Activated CD4-positive, alpha-beta memory T cell treated with anti-CD3 and anti-CD28 coated beads for 36 hours (primary cell): ENCODE measurements around the gene CHDH. TPM values are rescaled to one million over a fixed set of nuclear protein-coding genes. Genes with fewer than 3 reads are reported as not detected.

Experiments
- CTCF ChIA-PET: fragments of 350-600 bp; sonication (Branson Sonifier 250); formaldehyde crosslinking; loops from one replicate; lab custom pipeline; 2021; ENCODE audit warnings: antibody characterized with exemption, inconsistent platforms; lab: Charles Lee
- POLR2A ChIA-PET: fragments of 350-600 bp; sonication (Branson Sonifier 250); formaldehyde crosslinking; loops from one replicate; lab custom pipeline; 2021; ENCODE audit warnings: antibody characterized with exemption; lab: Charles Lee
- DNase-seq: peaks from one replicate; pipeline ENCODE4 v3.0.0-alpha.2; 2020
- H3K27ac Mint-ChIP-seq: one replicate; pipeline ENCODE4 v1.8.0; 2021; ENCODE audit warnings: mixed read lengths
- H3K27me3 Mint-ChIP-seq: one replicate; pipeline ENCODE4 v1.8.0; 2021; ENCODE audit warnings: mixed read lengths
- H3K36me3 Mint-ChIP-seq: one replicate; pipeline ENCODE4 v1.8.0; 2021; ENCODE audit warnings: mixed read lengths
- H3K4me1 Mint-ChIP-seq: one replicate; pipeline ENCODE4 v1.8.0; 2021; ENCODE audit warnings: low read depth, mixed read lengths
- H3K4me3 Mint-ChIP-seq: one replicate; pipeline ENCODE4 v1.8.0; 2021; ENCODE audit warnings: mild to moderate bottlenecking, mixed read lengths
- H3K9me3 Mint-ChIP-seq: one replicate; pipeline ENCODE4 v1.8.0; 2021; ENCODE audit warnings: mixed read lengths
- intact Hi-C: fragments of 100-400 bp; cut with micrococcal nuclease; formaldehyde crosslinking; loops from one replicate; pipeline ENCODE4 v1.15.1; 2023
- total RNA-seq, 2 experiments: library from RNA; stranded (reverse); gene quantifications; one replicate each; pipeline ENCODE4 v1.2.3, GENCODE V29; 2021

Gene CHDH
- total RNA-seq, 2 experiments from 2014 or later: 0.41 to 0.59 TPM

DNA sequence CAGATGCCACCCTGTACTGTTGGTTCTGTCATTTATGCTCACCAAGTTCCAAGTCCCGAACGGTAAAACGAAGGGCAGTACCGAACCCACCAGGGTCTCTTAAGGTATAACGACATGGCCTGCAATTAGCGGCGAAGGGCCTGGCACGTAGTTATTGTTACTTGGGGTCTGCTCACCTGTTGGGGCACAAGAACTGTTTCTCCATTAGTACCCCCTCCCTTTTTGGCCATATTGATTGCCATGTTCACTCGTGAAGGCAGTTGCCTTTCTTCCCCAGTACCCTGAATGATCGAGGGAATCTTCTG is 584 bp upstream of the CHDH start:
- CTCF ChIA-PET: no interaction called here
- POLR2A ChIA-PET: no interaction called here

DNA sequence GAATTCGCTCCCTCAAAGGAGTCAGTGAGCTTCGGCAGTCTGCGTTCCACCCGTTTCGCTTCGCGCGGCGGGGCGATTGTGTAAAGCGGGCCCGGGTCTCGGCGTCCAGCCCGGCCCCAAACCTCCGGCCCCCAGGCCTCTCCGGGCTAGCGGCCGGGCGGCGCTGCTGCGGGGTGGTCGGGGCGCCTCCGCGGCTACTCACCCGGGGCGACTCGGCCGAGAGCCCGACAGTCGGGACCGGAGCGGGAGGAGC is 412 bp downstream of the CHDH start:
- Mint-ChIP-seq H3K27me3 (peaks cover 40% of the 10 kb centered on the region), H3K4me1 (peaks cover 2% of the 10 kb centered on the region), H3K9me3 (no peaks in the 10 kb centered on the region), H3K4me3 (peak overlapping the region; percentile 51), H3K36me3 (no peaks in the 10 kb centered on the region), H3K27ac (no peak overlapping the region)
- CTCF ChIA-PET: interaction anchor here (1.0 kb wide), 1 partner anchor 470 kb away, joined by 4 read pairs; no protein-coding TSS in a partner anchor
- intact Hi-C loops: no loop called here
- DNase-seq: no peak
- POLR2A ChIA-PET: no interaction called here

More for the DNA sequence above, 584 bp upstream of the CHDH start:
- Mint-ChIP-seq H3K4me1 (peaks cover 2% of the 10 kb centered on the region), H3K9me3 (no peaks in the 10 kb centered on the region), H3K27ac (no peak overlapping the region), H3K4me3 (peak overlapping the region; percentile 36), H3K36me3 (no peaks in the 10 kb centered on the region), H3K27me3 (peaks cover 40% of the 10 kb centered on the region)
- intact Hi-C loops: no loop called here
- DNase-seq: no peak

DNA sequence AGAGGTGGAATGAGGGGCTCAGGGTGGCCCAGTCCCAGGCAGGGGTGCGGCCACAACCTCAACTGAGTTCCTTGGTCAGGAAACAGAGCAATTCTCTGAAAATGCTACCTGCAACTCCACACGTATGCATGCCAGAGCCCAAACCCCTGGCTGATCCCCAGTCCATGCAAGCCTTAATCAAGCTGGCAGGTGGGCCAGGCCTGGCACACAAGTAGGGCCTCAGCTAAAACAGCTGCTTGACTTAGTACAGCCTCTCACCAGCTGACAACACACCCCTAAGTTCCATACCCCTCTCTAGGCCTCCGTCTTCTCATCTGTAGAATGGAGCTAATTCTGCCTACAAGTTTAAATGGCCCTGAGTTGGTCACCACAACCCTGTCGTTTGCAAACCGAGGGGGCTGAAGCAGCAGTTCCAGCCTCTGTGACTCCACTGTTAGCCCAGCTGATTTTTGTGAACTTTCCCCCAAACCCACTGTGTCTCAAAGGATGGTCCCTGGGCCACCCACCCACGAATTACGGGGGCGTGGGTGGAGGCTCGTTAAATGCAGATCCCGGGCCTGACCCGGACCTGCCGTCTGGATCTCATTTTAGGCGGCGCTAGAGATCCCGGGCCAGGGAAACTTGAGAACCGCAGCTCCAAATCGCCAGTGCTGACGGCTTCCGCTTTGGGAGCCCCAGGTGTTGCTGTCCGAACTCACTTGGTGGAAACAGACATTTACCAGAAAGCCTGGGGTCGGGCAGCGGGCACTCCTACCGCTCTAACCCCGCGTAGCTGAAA is 927 bp downstream of the CHDH start:
- CTCF ChIA-PET: interaction anchor here (1.0 kb wide), 1 partner anchor 470 kb away, joined by 4 read pairs; no protein-coding TSS in a partner anchor
- no peaks in the 10 kb centered on the region for H3K9me3 Mint-ChIP-seq
- POLR2A ChIA-PET: interaction anchor here (0.6 kb wide), 1 partner anchor 16 kb away, joined by 3 read pairs; no protein-coding TSS in a partner anchor
- no peak for DNase-seq
- H3K36me3 Mint-ChIP-seq: no peaks in the 10 kb centered on the region
- H3K27me3 Mint-ChIP-seq: peaks cover 40% of the 10 kb centered on the region
- peaks cover 2% of the 10 kb centered on the region for H3K4me1 Mint-ChIP-seq
- H3K4me3 Mint-ChIP-seq: peak overlapping the region; percentile 51
- intact Hi-C loops: no loop called here
- no peak overlapping the region for H3K27ac Mint-ChIP-seq

DNA sequence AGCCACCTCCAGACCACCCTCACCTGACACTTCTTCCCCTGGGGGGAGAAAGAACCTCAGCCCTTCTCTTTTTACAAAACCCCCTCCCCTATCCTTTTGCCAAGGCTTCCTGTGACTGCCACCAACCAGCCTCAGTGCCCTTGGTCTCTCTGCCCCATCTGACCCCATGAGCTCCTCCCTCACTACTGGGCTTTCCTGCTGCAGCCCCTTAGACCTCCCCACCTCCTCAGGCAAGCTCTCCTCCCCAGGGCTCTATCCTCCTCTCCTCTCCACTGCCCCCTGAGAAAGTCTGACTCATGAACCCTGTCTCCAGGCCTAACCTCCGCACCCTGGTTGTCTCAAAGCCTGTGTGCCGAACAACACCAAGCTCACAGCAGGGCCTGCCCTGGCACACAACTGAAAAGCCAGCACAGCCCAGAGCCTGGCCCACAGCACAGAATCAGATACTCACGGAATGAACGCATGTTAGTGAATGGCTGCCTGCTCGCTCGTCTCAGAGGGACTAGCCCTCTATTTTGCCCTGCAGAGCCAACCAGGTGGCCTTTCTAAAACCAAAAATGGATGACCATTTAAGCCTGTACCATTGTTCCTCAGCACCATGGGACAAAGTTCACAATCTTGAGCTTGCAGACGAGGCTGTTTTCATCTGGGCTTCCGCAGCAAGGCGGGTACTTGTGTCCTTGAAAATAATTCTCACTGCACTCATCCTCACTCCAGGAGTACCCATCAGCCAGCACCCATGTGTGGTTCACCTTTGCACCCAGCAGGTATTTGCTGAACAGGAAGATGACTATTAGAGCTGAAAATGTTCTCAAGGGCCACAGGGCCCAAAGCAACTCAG is 1.7 kb downstream of the CHDH start:
- POLR2A ChIA-PET: interaction anchor here (0.6 kb wide), 1 partner anchor 17 kb away, joined by 3 read pairs; no protein-coding TSS in a partner anchor
- Mint-ChIP-seq H3K4me3 (no peak overlapping the region), H3K27me3 (peaks cover 36% of the 10 kb centered on the region), H3K36me3 (no peaks in the 10 kb centered on the region), H3K4me1 (peaks cover 2% of the 10 kb centered on the region), H3K9me3 (no peaks in the 10 kb centered on the region), H3K27ac (no peak overlapping the region)
- intact Hi-C loops: no loop called here
- CTCF ChIA-PET: no interaction called here
- DNase-seq: no peak

DNA sequence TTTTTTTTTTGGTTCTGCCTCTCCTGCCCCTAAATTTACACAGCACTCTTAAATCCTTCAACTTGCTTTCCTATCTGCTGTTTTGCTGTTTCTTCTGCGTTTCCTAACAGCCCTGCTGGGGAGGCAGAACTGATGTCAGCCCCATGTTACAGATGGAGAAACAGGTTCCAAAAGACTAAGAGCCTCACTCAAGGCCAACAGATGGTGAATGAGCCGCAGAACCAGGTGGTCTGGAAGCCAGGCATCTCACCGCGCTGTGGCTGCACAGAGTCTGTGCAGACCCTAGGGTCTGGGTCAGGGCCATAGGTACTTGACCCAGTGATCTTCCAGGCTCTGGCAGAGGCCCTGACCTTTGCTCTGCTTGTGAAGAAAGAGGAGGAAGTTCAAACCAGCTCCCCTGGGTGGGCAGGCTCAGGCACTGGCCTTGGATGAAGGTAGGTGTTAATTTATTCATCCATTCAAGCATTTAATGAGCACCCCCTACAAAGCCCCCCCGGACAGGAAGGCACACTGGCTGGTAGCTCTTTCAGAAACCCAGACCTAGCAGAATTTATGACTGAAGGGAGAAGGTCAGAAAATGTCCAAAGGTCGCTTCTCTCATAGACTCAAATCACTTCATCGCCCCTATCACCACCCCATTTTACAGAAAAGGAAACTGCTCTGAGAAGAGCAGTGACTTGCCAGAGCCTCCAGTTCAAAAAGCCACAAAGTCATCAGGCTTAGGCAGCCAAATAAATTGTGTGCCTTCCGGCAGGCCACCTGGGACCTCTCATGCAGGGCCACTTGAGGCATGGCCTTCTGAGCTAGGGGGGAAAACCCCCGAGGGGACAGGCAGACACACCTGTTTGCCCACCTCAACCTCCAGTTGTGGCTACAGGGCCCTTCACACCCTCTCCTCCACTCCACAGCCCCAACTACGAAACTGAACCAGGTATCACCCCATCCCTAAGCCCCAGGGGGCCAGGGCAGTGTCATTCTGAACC is 2.7 kb downstream of the CHDH start:
- peaks cover 35% of the 10 kb centered on the region for H3K27me3 Mint-ChIP-seq
- no peaks in the 10 kb centered on the region for H3K36me3 Mint-ChIP-seq
- CTCF ChIA-PET: no interaction called here
- no peak for DNase-seq
- intact Hi-C loops: no loop called here
- H3K27ac Mint-ChIP-seq: no peak overlapping the region
- POLR2A ChIA-PET: no interaction called here
- peaks cover 2% of the 10 kb centered on the region for H3K4me1 Mint-ChIP-seq
- no peaks in the 10 kb centered on the region for H3K9me3 Mint-ChIP-seq
- H3K4me3 Mint-ChIP-seq: no peak overlapping the region

DNA sequence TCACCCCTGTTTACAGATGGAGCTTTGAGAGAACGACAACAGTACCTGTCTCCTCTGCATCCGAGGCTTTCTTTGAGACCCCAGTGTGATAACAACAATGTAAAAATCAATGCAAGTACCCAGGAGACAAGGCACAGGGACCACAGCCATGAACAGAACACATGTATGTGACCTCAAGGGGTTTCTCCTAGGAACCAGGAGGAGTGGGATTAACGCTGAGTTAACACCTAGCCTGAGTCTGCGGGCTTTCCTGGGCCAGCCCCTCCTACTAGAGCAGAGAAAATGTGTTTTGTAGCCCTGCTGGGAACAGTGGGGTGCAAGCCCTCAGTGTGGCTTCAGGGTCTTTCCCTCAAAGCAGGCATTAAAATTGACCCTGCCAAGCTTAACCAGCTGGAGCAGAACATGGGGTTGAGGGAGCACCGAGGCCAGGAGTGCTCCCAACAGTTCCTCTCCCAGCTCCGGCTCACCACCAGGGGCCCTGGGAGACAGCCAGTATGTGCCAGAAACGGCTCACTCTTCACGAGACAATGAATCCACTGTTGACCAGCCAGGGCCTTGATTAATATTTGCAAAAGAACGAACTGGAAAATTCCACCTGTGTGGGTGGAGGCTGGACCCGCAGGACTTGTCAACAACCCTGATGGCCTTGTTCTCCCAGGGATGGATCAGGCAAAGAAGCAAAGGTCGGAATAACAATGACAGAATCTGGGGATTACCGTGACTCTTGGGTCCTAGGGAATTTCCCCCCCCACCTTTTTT is 3.6 kb downstream of the CHDH start:
- intact Hi-C loops: no loop called here

DNA sequence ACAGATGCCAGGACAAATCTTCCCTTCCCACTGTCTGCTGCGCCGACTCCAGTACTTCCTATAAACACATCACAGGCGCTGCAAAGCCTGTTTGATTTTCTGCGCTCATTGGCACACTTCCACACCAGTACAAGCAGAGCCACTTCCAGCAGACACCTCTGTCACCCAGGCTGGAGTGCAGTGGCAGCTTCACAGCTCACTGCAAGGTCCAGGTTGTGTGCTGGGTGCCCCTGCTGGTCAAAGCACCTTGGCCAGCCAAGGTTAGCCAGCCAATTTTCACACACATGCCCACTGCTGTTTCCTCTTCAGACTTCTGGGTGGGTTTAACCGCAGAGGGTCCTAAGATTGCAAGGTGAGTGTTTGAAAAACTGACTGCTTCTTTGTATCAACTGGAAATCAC is 4.9 kb downstream of the CHDH start:
- Mint-ChIP-seq H3K4me1 (no peaks in the 10 kb centered on the region), H3K9me3 (no peaks in the 10 kb centered on the region), H3K36me3 (no peaks in the 10 kb centered on the region), H3K27me3 (peaks cover 26% of the 10 kb centered on the region), H3K27ac (no peak overlapping the region), H3K4me3 (no peak overlapping the region)
- CTCF ChIA-PET: no interaction called here
- POLR2A ChIA-PET: no interaction called here
- intact Hi-C loops: no loop called here
- no peak for DNase-seq

More for the DNA sequence above, 3.6 kb downstream of the CHDH start:
- no peak for DNase-seq
- H3K4me3 Mint-ChIP-seq: no peak overlapping the region
- H3K27ac Mint-ChIP-seq: no peak overlapping the region
- POLR2A ChIA-PET: no interaction called here
- peaks cover 2% of the 10 kb centered on the region for H3K4me1 Mint-ChIP-seq
- H3K27me3 Mint-ChIP-seq: peaks cover 36% of the 10 kb centered on the region
- H3K36me3 Mint-ChIP-seq: no peaks in the 10 kb centered on the region
- H3K9me3 Mint-ChIP-seq: no peaks in the 10 kb centered on the region
- CTCF ChIA-PET: no interaction called here

DNA sequence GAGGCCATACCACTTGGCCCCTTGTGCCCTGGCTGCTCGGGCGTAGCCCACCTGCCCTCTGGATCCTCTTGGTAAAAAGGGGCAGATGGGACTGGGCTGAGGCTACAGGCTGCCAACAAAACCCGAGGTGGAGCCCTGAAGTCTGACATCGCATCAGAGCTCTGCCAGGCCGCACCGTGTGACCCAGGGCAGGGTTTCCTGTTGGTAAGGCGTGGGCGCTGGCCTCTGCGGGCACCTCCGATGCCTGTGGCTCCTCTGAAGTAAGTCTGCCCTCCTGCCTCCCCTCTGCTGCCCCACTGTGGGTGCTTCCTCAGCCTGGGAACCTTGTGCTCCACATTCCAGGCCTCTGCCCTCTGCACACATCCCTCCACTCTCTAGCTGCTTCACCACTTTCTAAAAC is 8.9 kb downstream of the CHDH start:
- Mint-ChIP-seq H3K4me1 (no peaks in the 10 kb centered on the region), H3K4me3 (no peak overlapping the region), H3K9me3 (no peaks in the 10 kb centered on the region), H3K36me3 (no peaks in the 10 kb centered on the region), H3K27me3 (peaks cover 3% of the 10 kb centered on the region), H3K27ac (no peak overlapping the region)
- ChIA-PET CTCF (no interaction called here), POLR2A (no interaction called here)
- DNase-seq: peak; percentile 22
- intact Hi-C loops: no loop called here

DNA sequence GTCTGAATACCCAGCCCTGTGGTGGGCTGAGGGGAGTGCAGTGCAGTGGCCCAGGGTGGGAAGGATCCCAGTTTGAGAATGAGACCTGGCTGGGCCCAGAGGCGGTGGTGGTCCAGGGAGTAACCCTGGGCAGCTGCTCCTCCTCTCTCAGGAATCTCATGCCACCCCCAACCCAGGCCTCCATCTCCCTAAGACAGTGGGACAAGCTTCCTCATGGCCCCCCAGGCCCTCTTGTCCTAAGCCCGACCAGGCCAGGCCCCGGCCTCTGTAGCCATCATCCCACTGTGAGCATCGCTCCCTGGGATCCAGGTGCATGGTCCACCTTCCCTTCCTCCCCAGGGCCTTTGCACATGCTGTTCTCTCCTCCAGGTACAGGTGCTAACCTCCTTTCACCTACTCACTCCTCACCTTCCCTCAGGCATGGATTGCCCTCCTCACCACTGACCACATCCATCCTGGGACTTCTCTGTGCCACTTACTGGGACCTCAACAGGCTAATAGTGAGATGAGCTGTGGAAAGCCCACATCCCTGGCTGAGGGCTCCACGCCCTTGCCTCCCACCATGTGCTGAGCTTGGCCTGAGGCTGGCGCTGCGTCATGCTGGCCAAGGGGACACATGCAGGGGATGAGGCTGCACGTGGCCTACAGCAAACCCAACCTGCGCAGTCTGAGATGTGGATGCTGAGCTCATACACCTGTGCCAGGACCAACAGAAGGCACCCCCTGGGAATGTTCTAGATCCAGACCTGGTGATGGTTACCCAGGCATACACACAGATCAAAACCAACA is 9.9 kb downstream of the CHDH start:
- H3K27ac Mint-ChIP-seq: no peak overlapping the region
- no peak for DNase-seq
- peaks cover 2% of the 10 kb centered on the region for H3K27me3 Mint-ChIP-seq
- H3K9me3 Mint-ChIP-seq: no peaks in the 10 kb centered on the region
- intact Hi-C loops: no loop called here
- H3K4me1 Mint-ChIP-seq: no peaks in the 10 kb centered on the region
- H3K36me3 Mint-ChIP-seq: no peaks in the 10 kb centered on the region
- ChIA-PET POLR2A (no interaction called here), CTCF (no interaction called here)
- H3K4me3 Mint-ChIP-seq: no peak overlapping the region

DNA sequence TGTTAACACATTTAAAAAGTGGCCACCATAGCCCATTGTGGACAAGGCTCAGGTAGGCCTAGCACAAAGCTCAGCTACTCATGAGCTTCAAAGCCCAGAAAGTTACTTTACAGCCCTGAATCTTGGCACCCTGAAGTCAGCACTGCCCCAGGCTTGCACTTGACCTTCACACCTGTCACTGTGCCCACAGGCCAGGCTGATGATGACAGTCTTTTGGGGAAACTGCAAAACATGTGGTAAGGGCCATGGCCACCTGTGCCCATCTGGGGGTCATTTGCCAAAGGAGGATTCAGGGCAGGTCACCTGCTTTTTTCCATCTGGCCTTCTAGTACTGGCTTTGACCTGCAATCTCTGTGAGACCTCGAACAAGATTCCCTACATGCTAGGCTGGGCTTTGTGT is 11.0 kb downstream of the CHDH start:
- no peaks in the 10 kb centered on the region for H3K4me1 Mint-ChIP-seq
- H3K9me3 Mint-ChIP-seq: no peaks in the 10 kb centered on the region
- H3K27ac Mint-ChIP-seq: no peak overlapping the region
- intact Hi-C loops: no loop called here
- no peak for DNase-seq
- POLR2A ChIA-PET: no interaction called here
- CTCF ChIA-PET: no interaction called here
- no peaks in the 10 kb centered on the region for H3K36me3 Mint-ChIP-seq
- H3K27me3 Mint-ChIP-seq: peaks cover 2% of the 10 kb centered on the region
- H3K4me3 Mint-ChIP-seq: no peak overlapping the region
